K562 (cell line): Measurements from ENCODE around the gene LGR6. TPM values are rescaled to one million over a fixed set of nuclear protein-coding genes. Genes with fewer than 3 reads are reported as not detected.

Experiments used
- CCAR2 ChIP-seq: fragments of 200-400 bp; formaldehyde crosslinking; IDR thresholded peaks from 2 replicates; pipeline ENCODE4 v1.6.1; 2017; ENCODE audit warnings: mild to moderate bottlenecking, low read depth, low read length
- GMEB1 ChIP-seq: fragments of 250-450 bp; sonication (Bioruptor Pico); IDR thresholded peaks from 2 replicates; pipeline ENCODE4 v1.4.0; 2020; ENCODE audit warnings: mild to moderate bottlenecking
- HMGN3 ChIP-seq: IDR thresholded peaks from 2 replicates; pipeline ENCODE4 v1.6.1; 2011; ENCODE audit warnings: borderline replicate concordance, low read depth, mild to moderate bottlenecking, mixed read lengths, low read length; ENCODE audit not compliant: insufficient read length; ENCODE audit errors: extremely low read depth
- NBN ChIP-seq: fragments of 450-650 bp; IDR thresholded peaks from 2 replicates; pipeline ENCODE4 v1.6.1; 2016; ENCODE audit warnings: low read depth, mild to moderate bottlenecking
- NCOR1 ChIP-seq: fragments of 450-650 bp; IDR thresholded peaks from 2 replicates; pipeline ENCODE4 v1.6.1; 2016; ENCODE audit warnings: mild to moderate bottlenecking, moderate library complexity
- NFRKB ChIP-seq: fragments of 450-650 bp; IDR thresholded peaks from 2 replicates; pipeline ENCODE4 v1.6.1; 2016; ENCODE audit warnings: low read depth
- TRIM24 ChIP-seq, 2 experiments: fragments of 450-650 bp; IDR thresholded peaks; 2 replicates each; pipeline ENCODE4 v1.6.1; 2016
- U2AF1 ChIP-seq: fragments of 200-400 bp; formaldehyde crosslinking; optimal IDR thresholded peaks from 2 replicates; pipeline ENCODE3; 2017; ENCODE audit warnings: mild to moderate bottlenecking, low read depth, low read length, moderate library complexity
- YY1 ChIP-seq, 3 experiments: IDR thresholded peaks; 2 replicates each; pipeline ENCODE4 v1.6.1; 2011; ENCODE audit warnings: low read length in 2 of 3, mild to moderate bottlenecking in 2 of 3, moderate library complexity in 2 of 3, borderline replicate concordance in 1 of 3, control low read depth in 1 of 3, low read depth in 1 of 3; ENCODE audit not compliant: insufficient read depth in 3 of 3, insufficient replicate concordance in 2 of 3, control insufficient read depth in 1 of 3, insufficient read length in 1 of 3; ENCODE audit errors: extremely low read depth in 1 of 3
- ZNF124 ChIP-seq: sonication (generic); formaldehyde crosslinking; IDR thresholded peaks from 2 replicates; pipeline ENCODE4 v1.8.1; 2022; ENCODE audit warnings: missing genetic modification reagents
- ZNF347 ChIP-seq: fragments of 450-650 bp; formaldehyde crosslinking; IDR thresholded peaks from 2 replicates; pipeline ENCODE4 v1.4.0; 2020; ENCODE audit warnings: low read depth, mild to moderate bottlenecking, moderate library complexity
- ZNF431 ChIP-seq: sonication (generic); formaldehyde crosslinking; IDR thresholded peaks from 2 replicates; pipeline ENCODE4 v1.8.0; 2022; ENCODE audit warnings: mild to moderate bottlenecking, missing genetic modification reagents
- ZNF518B ChIP-seq: fragments of 250-450 bp; sonication (Bioruptor Pico); IDR thresholded peaks from 2 replicates; pipeline ENCODE4 v1.5.0; 2021; ENCODE audit warnings: mild to moderate bottlenecking, moderate library complexity
- ZNF707 ChIP-seq: fragments of 250-450 bp; sonication (Bioruptor Pico); conservative IDR thresholded peaks from 2 replicates; pipeline ENCODE4 v1.8.0; 2022; ENCODE audit warnings: inconsistent platforms, mild to moderate bottlenecking, moderate library complexity
- polyA plus RNA-seq, 8 experiments: library from polyadenylated mRNA; depleted of rRNA in 4 of 8; stranded (reverse) in 5 of 8; unstranded in 3 of 8; fragments of >200 nt; fragmentation: Nextera tagmentation in 2 of 8; fragmentation: Illumina TruSeq in 1 of 8; extraction: Ambion mirVana in 2 of 8; extraction: Trizol in 1 of 8; gene quantifications; 2 replicates each; pipeline versions ENCODE4 v1.2.1 to v1.2.3, GENCODE V29; 2011 to 2014; ENCODE audit warnings: inconsistent platforms in 1 of 8, missing spikeins in 1 of 8
- total RNA-seq, 7 experiments: library from RNA; depleted of rRNA in 6 of 7; stranded (reverse); fragments of >200 nt in 6 of 7; fragmentation: Illumina TruSeq in 2 of 7; extraction: Trizol in 2 of 7; gene quantifications; 2 replicates each; pipeline versions ENCODE4 v1.2.1 to v1.2.3, GENCODE V29; 2011 to 2021; ENCODE audit warnings: low replicate concordance in 1 of 7
- TF ChIP-seq, protein P1 (sequence below): sonication (generic); formaldehyde crosslinking; IDR thresholded peaks from 2 replicates; pipeline ENCODE4 v1.8.0; 2022; ENCODE audit warnings: mild to moderate bottlenecking, missing genetic modification reagents
- TF ChIP-seq, protein P2 (sequence below): fragments of 250-450 bp; sonication (Bioruptor Pico); IDR thresholded peaks from 2 replicates; pipeline ENCODE4 v1.5.0; 2021; ENCODE audit warnings: mild to moderate bottlenecking, borderline replicate concordance
- TF ChIP-seq, protein P3 (sequence below): sonication (generic); formaldehyde crosslinking; IDR thresholded peaks from 2 replicates; pipeline ENCODE4 v1.9.0; 2022; ENCODE audit warnings: mild to moderate bottlenecking, missing genetic modification reagents

Gene LGR6
- total and polyA plus RNA-seq, 9 of the 15 experiments (the other 6 are each of a cell fraction or from before 2014, with no cell fraction given) = 0.01 to 0.54 (median 0.17) TPM; not detected in 1

DNA sequence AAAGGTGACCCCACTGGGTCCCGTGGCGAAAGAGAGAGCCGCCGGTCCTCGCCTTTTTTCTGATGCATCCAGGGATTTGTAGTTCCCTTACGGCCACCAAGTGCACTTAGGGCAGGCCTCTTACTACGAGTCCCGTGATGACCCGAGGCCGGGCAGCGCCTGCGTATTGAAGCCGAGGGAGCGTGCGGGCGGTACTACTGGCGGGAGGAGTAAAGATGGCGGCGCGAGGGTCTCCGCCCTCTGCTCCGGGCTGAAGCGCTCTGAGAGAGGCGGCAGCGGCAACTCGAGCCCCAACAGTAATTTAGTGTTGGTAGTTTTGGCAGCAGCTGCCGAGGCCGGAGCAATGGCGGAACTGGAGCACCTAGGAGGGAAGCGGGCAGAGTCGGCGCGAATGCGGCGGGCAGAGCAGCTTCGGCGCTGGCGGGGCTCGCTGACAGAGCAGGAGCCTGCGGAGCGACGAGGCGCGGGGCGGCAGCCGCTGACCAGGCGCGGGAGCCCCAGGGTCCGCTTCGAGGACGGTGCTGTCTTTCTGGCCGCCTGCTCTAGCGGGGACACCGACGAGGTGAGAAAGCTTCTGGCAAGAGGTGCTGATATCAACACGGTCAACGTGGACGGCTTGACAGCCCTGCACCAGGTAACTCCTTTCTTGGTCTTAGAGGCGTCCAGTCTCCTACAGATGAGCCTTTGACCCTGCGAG, 155.1 kb downstream of the LGR6 start, which contains the start of gene PPP1R12B (continued):
- TF ChIP-seq, protein P1, sequence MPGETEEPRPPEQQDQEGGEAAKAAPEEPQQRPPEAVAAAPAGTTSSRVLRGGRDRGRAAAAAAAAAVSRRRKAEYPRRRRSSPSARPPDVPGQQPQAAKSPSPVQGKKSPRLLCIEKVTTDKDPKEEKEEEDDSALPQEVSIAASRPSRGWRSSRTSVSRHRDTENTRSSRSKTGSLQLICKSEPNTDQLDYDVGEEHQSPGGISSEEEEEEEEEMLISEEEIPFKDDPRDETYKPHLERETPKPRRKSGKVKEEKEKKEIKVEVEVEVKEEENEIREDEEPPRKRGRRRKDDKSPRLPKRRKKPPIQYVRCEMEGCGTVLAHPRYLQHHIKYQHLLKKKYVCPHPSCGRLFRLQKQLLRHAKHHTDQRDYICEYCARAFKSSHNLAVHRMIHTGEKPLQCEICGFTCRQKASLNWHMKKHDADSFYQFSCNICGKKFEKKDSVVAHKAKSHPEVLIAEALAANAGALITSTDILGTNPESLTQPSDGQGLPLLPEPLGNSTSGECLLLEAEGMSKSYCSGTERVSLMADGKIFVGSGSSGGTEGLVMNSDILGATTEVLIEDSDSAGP (CRISPR knock-in tag) = no peak
- TF ChIP-seq U2AF1 (no peak), GMEB1 (CRISPR knock-in tag) (peak; percentile 97), YY1 (IDR thresholded peaks at IDR 0.05; ENCODE audit: borderline replicate concordance in 1 of 3, control insufficient read depth in 1 of 3, extremely low read depth in 1 of 3, insufficient read depth in 3 of 3, insufficient read length in 1 of 3, insufficient replicate concordance in 2 of 3, low read depth in 1 of 3, low read length in 2 of 3) (peak; percentile 96 to 99 (median 99)), TRIM24 (IDR thresholded peaks at IDR 0.05) (no peak), NBN (no peak), ZNF431 (CRISPR knock-in tag) (0 out of 2 replicates have a peak, but pooled peaks have one; percentile 38), HMGN3 (peak; percentile 61), ZNF347 (no peak), ZNF707 (CRISPR knock-in tag) (no peak), CCAR2 (no peak), NCOR1 (no peak), ZNF124 (CRISPR knock-in tag) (no peak), NFRKB (peak; percentile 89), ZNF518B (CRISPR knock-in tag) (no peak)
- TF ChIP-seq, protein P2, sequence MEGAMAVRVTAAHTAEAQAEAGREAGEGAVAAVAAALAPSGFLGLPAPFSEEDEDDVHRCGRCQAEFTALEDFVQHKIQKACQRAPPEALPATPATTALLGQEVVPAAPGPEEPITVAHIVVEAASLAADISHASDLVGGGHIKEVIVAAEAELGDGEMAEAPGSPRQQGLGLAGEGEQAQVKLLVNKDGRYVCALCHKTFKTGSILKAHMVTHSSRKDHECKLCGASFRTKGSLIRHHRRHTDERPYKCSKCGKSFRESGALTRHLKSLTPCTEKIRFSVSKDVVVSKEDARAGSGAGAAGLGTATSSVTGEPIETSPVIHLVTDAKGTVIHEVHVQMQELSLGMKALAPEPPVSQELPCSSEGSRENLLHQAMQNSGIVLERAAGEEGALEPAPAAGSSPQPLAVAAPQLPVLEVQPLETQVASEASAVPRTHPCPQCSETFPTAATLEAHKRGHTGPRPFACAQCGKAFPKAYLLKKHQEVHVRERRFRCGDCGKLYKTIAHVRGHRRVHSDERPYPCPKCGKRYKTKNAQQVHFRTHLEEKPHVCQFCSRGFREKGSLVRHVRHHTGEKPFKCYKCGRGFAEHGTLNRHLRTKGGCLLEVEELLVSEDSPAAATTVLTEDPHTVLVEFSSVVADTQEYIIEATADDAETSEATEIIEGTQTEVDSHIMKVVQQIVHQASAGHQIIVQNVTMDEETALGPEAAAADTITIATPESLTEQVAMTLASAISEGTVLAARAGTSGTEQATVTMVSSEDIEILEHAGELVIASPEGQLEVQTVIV (CRISPR knock-in tag) = no peak
- TF ChIP-seq, protein P3, sequence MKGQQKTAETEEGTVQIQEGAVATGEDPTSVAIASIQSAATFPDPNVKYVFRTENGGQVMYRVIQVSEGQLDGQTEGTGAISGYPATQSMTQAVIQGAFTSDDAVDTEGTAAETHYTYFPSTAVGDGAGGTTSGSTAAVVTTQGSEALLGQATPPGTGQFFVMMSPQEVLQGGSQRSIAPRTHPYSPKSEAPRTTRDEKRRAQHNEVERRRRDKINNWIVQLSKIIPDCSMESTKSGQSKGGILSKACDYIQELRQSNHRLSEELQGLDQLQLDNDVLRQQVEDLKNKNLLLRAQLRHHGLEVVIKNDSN (CRISPR knock-in tag) = peak; percentile 92
